B cell (primary cell): Measurements from ENCODE around the gene CSNK2A2. TPM values are rescaled to one million over a fixed set of nuclear protein-coding genes. Genes with fewer than 3 reads are reported as not detected.

Experiments used
- ATAC-seq: fragments of 200-7000 bp; cut with Tn5 transposase; one replicate; pipeline ENCODE4 v1.10.0; 2021; ENCODE audit warnings: low read depth, mild to moderate bottlenecking, moderate number of reproducible peaks, moderate library complexity
- CTCF ChIA-PET: fragments of 350-600 bp; sonication (Branson Sonifier 250); formaldehyde crosslinking; loops from one replicate; lab custom pipeline; 2021; ENCODE audit warnings: antibody characterized with exemption, inconsistent platforms; lab: Charles Lee
- POLR2A ChIA-PET: fragments of 350-600 bp; sonication (Branson Sonifier 250); formaldehyde crosslinking; loops from one replicate; lab custom pipeline; 2021; ENCODE audit warnings: antibody characterized with exemption; lab: Charles Lee
- DNase-seq: peaks from one replicate; pipeline ENCODE4 v3.0.0; 2013
- H2AFZ ChIP-seq: 2 replicates; pipeline ENCODE4 v1.6.1; 2012; ENCODE audit warnings: mild to moderate bottlenecking, low read depth, low read length; ENCODE audit not compliant: insufficient read depth, poor library complexity, severe bottlenecking
- H3K27ac ChIP-seq, 2 donors: 1 replicate in 1 of 2; 2 replicates in 1 of 2; pipeline ENCODE4 v1.5.1; 2012 to 2013; ENCODE audit warnings: low read length in 2 of 2, mild to moderate bottlenecking in 2 of 2, moderate library complexity in 1 of 2
- H3K27me3 ChIP-seq, 4 experiments: fragments of 200-600 bp in 1 of 4; sonication (generic) in 1 of 4; replicated peaks in 1 of 4; 1 replicate in 2 of 4; 2 replicates in 2 of 4; pipeline versions ENCODE4 v1.6.1 to v1.7.0; 2013 to 2016; ENCODE audit warnings: low read length in 3 of 4, mild to moderate bottlenecking in 2 of 4, mixed read lengths in 1 of 4, moderate library complexity in 1 of 4; ENCODE audit not compliant: insufficient read depth in 4 of 4, control insufficient read depth in 3 of 4; ENCODE audit errors: control extremely low read depth in 1 of 4
- H3K36me3 ChIP-seq, 2 experiments: replicated peaks in 1 of 2; 1 replicate in 1 of 2; 2 replicates in 1 of 2; pipeline versions ENCODE4 v1.6.1 to v1.7.1; 2013; ENCODE audit warnings: low read length in 1 of 2; ENCODE audit not compliant: insufficient read depth in 2 of 2, control insufficient read depth in 1 of 2; ENCODE audit errors: control extremely low read depth in 1 of 2, extremely low read depth in 1 of 2
- H3K4me1 ChIP-seq, 2 donors: fragments of 200-600 bp in 1 of 2; sonication (generic) in 1 of 2; 1 replicate in 1 of 2; 2 replicates in 1 of 2; pipeline versions ENCODE4 v1.5.1 to v1.6.1; 2013 to 2017; ENCODE audit warnings: low read length in 2 of 2; ENCODE audit not compliant: control insufficient read depth in 2 of 2, insufficient read depth in 2 of 2
- H3K4me2 ChIP-seq: replicated peaks from 2 replicates; pipeline ENCODE3; 2012; ENCODE audit warnings: mild to moderate bottlenecking, low read depth, low read length; ENCODE audit not compliant: poor library complexity, severe bottlenecking
- H3K4me3 ChIP-seq, 5 experiments: fragments of 200-600 bp in 1 of 5; sonication (generic) in 1 of 5; 1 replicate in 3 of 5; 2 replicates in 2 of 5; pipeline versions ENCODE4 v1.5.1 to v1.7.0; 2011 to 2016; ENCODE audit warnings: low read length in 4 of 5, mild to moderate bottlenecking in 4 of 5, low read depth in 2 of 5, control low read depth in 1 of 5, moderate library complexity in 1 of 5; ENCODE audit not compliant: insufficient read depth in 1 of 5; ENCODE audit errors: control extremely low read depth in 1 of 5, extremely low read depth in 1 of 5
- H3K79me2 ChIP-seq: fragments of 200-600 bp; sonication (generic); one replicate; pipeline ENCODE4 v1.6.0; 2016; ENCODE audit warnings: low read length; ENCODE audit not compliant: control insufficient read depth, insufficient read depth
- H3K9ac ChIP-seq: fragments of 200-600 bp; sonication (generic); 2 replicates; pipeline ENCODE4 v1.6.1; 2017; ENCODE audit warnings: mild to moderate bottlenecking, low read length, moderate library complexity
- H3K9me3 ChIP-seq, 3 donors: one replicate each; pipeline versions ENCODE4 v1.6.1 to v1.7.1; 2013; ENCODE audit warnings: low read length in 2 of 3; ENCODE audit not compliant: control insufficient read depth in 2 of 3, insufficient read depth in 1 of 3; ENCODE audit errors: control extremely low read depth in 1 of 3
- H4K20me1 ChIP-seq: 2 replicates; pipeline ENCODE4 v1.6.0; 2012; ENCODE audit warnings: mild to moderate bottlenecking, low read length; ENCODE audit not compliant: insufficient read depth, control insufficient read depth, poor library complexity, severe bottlenecking
- H3K27ac Mint-ChIP-seq: one replicate; pipeline ENCODE4 v1.8.0; 2021; ENCODE audit warnings: mixed read lengths
- H3K27me3 Mint-ChIP-seq: one replicate; pipeline ENCODE4 v1.8.0; 2021; ENCODE audit warnings: mixed read lengths
- H3K4me1 Mint-ChIP-seq: one replicate; pipeline ENCODE4 v1.8.0; 2021; ENCODE audit warnings: mixed read lengths
- H3K4me3 Mint-ChIP-seq: one replicate; pipeline ENCODE4 v1.8.0; 2021; ENCODE audit warnings: mixed read lengths
- H3K9me3 Mint-ChIP-seq: one replicate; pipeline ENCODE4 v1.8.0; 2022; ENCODE audit warnings: mixed read lengths; ENCODE audit not compliant: insufficient read depth
- CTCF ChIP-seq: fragments of 200-600 bp; IDR thresholded peaks from one replicate; pipeline ENCODE4 v1.8.0; 2022; ENCODE audit warnings: antibody characterized with exemption, mild to moderate bottlenecking
- EZH2 ChIP-seq: IDR thresholded peaks from 2 replicates; pipeline ENCODE4 v1.6.1; 2012; ENCODE audit warnings: borderline replicate concordance, low read depth, mild to moderate bottlenecking, moderate library complexity, low read length; ENCODE audit not compliant: insufficient read depth, poor library complexity, severe bottlenecking
- WGBS: methylation state at CpG from one replicate; pipeline ENCODE4 v1.1.5; 2013; ENCODE audit warnings: missing lambda C conversion rate; ENCODE audit not compliant: insufficient coverage; 5-methylcytosine and 5-hydroxymethylcytosine counted together
- intact Hi-C: fragments of 100-400 bp; cut with micrococcal nuclease; formaldehyde crosslinking; loops from one replicate; pipeline ENCODE4 v1.10.0; 2022
- polyA plus RNA-seq: library from polyadenylated mRNA; depleted of rRNA; stranded (reverse); fragments of >200 nt; gene quantifications from 2 replicates; pipeline ENCODE4 v1.2.3, GENCODE V29; 2012
- total RNA-seq, 2 donors: library from RNA; stranded (reverse); fragments of 120-200 nt in 1 of 2; gene quantifications; 1 replicate in 1 of 2; 2 replicates in 1 of 2; pipeline versions ENCODE4 v1.2.3 to v1.2.4, GENCODE V29; 2013 to 2022

The CSNK2A2 gene
- total and polyA plus RNA-seq, 2 donors (not counting 1 experiment from before 2014, with no cell fraction given), result 21.3 to 69.4 TPM

GRCh38 chr16:58148099-58148498 is 49.8 kb downstream of the CSNK2A2 start:
- Mint-ChIP-seq H3K4me1 (no peaks in the 10 kb centered on the region), H3K9me3 (no peaks in the 10 kb centered on the region), H3K27ac (no peak overlapping the region), H3K4me3 (no peak overlapping the region), H3K27me3 (no peaks in the 10 kb centered on the region)
- CTCF ChIA-PET, result no interaction called here
- no peaks in the 10 kb centered on the region for H3K27me3 ChIP-seq
- H3K79me2 ChIP-seq, result no peaks in the 10 kb centered on the region
- no peaks in the 10 kb centered on the region for H3K36me3 ChIP-seq
- no peak overlapping the region for H3K9ac ChIP-seq
- intact Hi-C loops, result no loop called here
- no peak overlapping the region for H3K27ac ChIP-seq
- ATAC-seq (no peak), DNase-seq (no peak)
- H3K4me1 ChIP-seq, result no peaks in the 10 kb centered on the region
- no peaks in the 10 kb centered on the region for H3K9me3 ChIP-seq
- no peak overlapping the region for H3K4me2 ChIP-seq
- 100% methylated on average over 1 of the region's 2 CpGs for WGBS
- POLR2A ChIA-PET, result no interaction called here
- H2AFZ ChIP-seq, result no peak overlapping the region
- no peak for TF ChIP-seq CTCF
- no peak for TF ChIP-seq EZH2
- H4K20me1 ChIP-seq, result no peaks in the 10 kb centered on the region
- H3K4me3 ChIP-seq, result no peak overlapping the region

GRCh38 chr16:58138852-58139251 is 59.1 kb downstream of the CSNK2A2 start:
- DNase-seq (no peak), ATAC-seq (no peak)
- Histone ChIP-seq H3K4me1 (no peaks in the 10 kb centered on the region), H4K20me1 (no peaks in the 10 kb centered on the region), H2AFZ (no peak overlapping the region), H3K4me3 (no peak overlapping the region), H3K9me3 (peaks cover 6 to 14% (median 6%) of the 10 kb centered on the region in 3 donors), H3K27me3 (no peaks in the 10 kb centered on the region), H3K9ac (no peak overlapping the region), H3K27ac (no peak overlapping the region), H3K4me2 (no peak overlapping the region), H3K36me3 (peaks cover 2 to 3% of the 10 kb centered on the region in 2 experiments), H3K79me2 (no peaks in the 10 kb centered on the region)
- Mint-ChIP-seq H3K27ac (no peak overlapping the region), H3K27me3 (no peaks in the 10 kb centered on the region), H3K9me3 (peaks cover 2% of the 10 kb centered on the region), H3K4me3 (no peak overlapping the region), H3K4me1 (no peaks in the 10 kb centered on the region)
- CTCF ChIA-PET, result no interaction called here
- intact Hi-C loops, result no loop called here
- no peak for TF ChIP-seq CTCF
- no peak for TF ChIP-seq EZH2
- POLR2A ChIA-PET, result no interaction called here
